GM12801 (cell line): ENCODE measurements around the gene TLR9.

ENCODE experiments used
- CTCF ChIP-seq: IDR thresholded peaks from one replicate; pipeline ENCODE4 v1.5.1; 2011; ENCODE audit warnings: control low read depth; ENCODE audit not compliant: insufficient read length; ENCODE audit errors: extremely low read depth

The TLR9 gene

GRCh38 chr3:52227766-52228165 is 2.3 kb upstream of the TLR9 start:
- no peak for TF ChIP-seq CTCF

- TF ChIP-seq CTCF: no peak
Observed at GRCh38 chr3:52227117-52227516, 1.7 kb upstream of the TLR9 start.

GRCh38 chr3:52226229-52226817 is 878 bp upstream of the TLR9 start:
- no peak for TF ChIP-seq CTCF

- TF ChIP-seq CTCF: no peak
Observed at GRCh38 chr3:52223449-52224408, 1.7 kb downstream of the TLR9 start.

- TF ChIP-seq CTCF: no peak
Observed at GRCh38 chr3:52222319-52223221, 2.9 kb downstream of the TLR9 start.

- no peak for TF ChIP-seq CTCF
Observed at GRCh38 chr3:52221563-52222318, 3.7 kb downstream of the TLR9 start.

GRCh38 chr3:52221141-52221562 is 4.3 kb downstream of the TLR9 start:
- no peak for TF ChIP-seq CTCF
